ENCODE results near the gene TENM4.
A peak's percentile ranks its signal among the peaks of the same experiment; 100 is the strongest.
"Not testable (repeated sequence)": the region's sequence is repeated elsewhere in the genome, so short reads cannot be mapped to it uniquely, and the experiment has no call there.

The TENM4 gene

GRCh38 chr11:79198898-79199250 lies 242.0 kb downstream of the TENM4 start:
- no peak for DNase-seq

- no peak for DNase-seq
These were observed 242.5 kb downstream of the TENM4 start for GRCh38 chr11:79198203-79198897.

- DNase-seq = no peak
These were observed 243.9 kb downstream of the TENM4 start for GRCh38 chr11:79196950-79197349.

DNA sequence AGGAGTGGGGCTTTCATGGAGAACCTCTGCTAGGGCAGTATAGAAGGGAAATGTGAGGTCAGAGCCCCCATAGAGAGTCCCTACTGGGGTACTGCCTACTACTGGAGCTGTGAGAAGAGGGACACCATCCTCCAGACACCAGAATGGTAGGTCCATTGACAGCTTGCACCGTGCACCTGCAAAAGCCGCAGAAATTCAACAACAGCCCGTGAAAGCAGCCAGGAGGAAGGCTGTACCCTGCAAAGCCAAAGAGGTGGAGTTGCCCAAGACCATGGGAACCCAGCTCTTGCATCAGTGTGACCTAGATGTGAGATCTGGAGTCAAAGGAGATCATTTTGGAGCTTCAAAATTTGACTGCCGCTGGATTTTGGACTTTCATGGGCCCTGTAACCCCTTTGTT lies 245.6 kb downstream of the TENM4 start:
- DNase-seq = no peak

DNA sequence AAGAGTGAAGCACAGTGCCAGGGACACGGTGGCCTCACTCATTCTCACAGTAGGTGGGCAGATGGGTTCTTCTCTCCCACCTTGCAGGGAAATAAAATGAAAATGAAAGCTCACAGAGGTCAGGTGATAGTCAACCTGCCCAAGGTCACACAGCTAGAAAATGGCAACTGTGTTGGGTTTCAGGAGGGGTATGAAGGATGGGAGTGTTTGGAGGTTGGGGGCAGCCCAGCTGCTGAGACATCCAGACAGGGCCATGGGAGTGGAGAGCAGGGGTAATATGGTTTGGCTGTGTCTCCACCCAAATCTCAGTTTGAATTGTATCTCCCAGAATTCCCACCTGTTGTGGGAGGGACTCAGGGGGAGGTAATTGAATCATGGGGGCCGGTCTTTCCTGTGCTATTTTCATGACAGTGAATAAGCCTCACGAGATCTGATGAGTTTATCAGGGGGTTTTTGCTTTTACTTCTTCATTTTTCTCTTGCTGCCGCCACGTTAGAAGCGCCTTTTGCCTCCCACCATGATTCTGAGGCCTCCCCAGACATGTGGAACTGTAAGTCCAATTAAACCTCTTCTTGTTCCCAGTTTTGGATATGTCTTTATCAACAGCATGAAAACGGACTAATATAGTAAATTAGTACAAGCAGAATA lies 247.0 kb downstream of the TENM4 start:
- no peak for DNase-seq

DNA sequence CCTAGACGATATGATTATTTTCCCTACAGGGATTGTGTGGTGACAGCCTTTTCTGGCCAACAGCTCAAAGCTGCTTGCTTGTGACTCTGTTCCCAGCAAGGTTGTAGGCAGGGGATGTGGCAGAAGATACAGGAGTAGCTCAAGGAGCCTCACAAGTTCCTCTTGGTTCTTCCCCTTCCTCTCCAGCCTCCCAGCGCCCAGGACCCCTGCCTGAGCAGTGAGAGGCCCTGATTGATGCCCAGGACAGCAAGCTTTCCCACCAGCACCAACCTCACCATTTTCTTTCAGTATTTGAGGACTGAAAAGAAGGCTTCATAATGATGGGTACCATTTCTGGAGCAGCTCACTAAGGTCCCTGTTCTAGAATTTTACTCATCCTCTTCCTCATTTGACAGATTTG lies 248.0 kb downstream of the TENM4 start:
- no peak for DNase-seq

DNA sequence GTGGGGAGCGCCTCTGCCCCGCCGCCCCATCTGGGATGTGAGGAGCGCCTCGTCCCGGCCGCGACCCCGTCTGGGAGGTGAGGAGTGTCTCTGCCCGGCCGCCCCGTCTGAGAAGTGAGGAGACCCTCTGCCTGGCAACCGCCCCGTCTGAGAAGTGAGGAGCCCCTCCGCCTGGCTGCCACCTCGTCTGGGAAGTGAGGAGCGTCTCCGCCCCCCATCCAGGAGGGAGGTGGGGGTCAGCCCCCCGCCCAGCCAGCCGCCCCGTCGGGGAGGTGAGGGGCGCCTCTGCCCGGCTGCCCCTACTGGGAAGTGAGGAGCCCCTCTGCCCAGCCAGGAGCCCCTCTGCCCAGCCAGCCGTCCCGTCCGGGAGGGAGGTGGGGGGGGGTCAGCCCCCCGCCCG lies 249.1 kb downstream of the TENM4 start:
- DNase-seq = not testable (repeated sequence)

DNA sequence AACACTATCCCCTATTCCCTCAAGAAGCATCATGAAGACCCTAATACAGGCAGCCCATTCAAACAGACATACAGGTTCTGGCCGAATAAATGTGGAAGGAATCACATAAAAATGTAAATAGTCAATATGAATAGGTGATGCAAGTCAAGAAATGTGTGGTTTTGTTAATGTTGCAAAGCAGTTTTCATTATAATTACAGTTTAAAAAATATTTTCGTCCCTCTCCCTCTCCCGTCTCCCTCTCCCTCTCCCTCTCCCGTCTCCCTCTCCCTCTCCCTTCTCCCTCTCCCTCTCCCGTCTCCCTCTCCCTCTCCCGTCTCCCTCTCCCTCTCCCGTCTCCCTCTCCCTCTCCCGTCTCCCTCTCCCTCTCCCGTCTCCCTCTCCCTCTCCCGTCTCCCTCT lies 250.3 kb downstream of the TENM4 start:
- DNase-seq = not testable (repeated sequence)

DNA sequence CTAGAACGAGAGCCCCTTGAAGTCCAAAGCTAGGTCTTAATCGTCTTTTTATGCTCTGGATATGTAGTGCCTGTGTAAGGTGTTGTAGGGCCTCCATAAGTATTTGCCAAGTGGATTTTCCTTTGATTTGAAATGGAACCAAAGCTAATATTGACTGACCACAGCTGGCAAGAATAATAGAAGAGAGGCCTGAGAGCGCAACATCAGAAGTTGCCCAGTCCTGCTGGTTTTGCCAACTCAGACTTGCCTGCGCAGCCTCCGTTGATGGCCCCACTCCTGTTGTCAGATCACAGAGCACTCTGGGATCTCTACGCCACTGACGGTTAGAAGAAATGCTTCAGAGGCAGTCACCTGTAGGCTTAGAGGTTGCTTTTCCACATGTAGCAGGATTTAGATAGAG lies 251.2 kb downstream of the TENM4 start:
- DNase-seq = no peak

DNA sequence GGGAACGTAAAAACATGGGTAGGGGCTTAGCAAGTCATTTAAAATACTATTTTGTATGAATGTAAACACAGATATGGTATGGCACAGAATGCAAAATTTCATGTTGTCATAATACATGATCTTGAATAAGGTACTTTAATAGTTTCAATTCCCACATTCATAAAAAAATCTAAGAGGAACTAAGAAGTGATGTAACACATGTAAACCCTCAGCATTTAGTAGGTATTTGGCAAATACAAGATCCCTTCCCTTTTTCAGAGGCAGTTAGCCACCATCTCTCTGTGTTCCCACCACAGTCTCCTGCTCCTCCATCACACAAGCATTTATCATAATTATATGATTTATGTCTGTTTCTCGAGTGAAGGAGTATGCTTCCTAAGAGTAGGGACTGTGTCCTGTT lies 251.8 kb downstream of the TENM4 start:
- DNase-seq = no peak

DNA sequence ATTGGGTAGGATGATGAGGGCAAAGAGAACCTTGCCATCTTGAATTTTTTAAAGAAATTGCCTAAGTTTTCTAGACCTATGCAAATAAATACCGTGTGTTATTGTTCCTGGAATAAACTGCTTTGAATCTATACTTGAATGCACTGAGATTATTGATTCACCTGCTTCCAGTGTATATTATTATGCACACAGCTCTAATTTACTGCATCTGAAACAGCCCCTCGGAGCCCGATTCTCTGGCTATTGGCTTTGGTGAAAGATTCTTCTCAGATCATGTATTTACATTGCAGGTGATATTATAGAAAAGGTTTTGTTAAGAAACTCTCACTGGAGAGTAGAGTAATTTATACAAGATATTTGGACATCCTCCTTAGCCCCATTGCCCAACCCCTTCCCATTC lies 254.2 kb downstream of the TENM4 start:
- no peak for DNase-seq

- DNase-seq = peak; percentile 15 to 30
These were observed 255.5 kb downstream of the TENM4 start for GRCh38 chr11:79185351-79185750.

- DNase-seq = no peak
These were observed 256.5 kb downstream of the TENM4 start for GRCh38 chr11:79184285-79184684.

- DNase-seq = peak in 1 of 2 experiments; percentile 10
These were observed 258.0 kb downstream of the TENM4 start for GRCh38 chr11:79182794-79183193.

- no peak for DNase-seq
These were observed 261.7 kb downstream of the TENM4 start for GRCh38 chr11:79179087-79179486.

DNA sequence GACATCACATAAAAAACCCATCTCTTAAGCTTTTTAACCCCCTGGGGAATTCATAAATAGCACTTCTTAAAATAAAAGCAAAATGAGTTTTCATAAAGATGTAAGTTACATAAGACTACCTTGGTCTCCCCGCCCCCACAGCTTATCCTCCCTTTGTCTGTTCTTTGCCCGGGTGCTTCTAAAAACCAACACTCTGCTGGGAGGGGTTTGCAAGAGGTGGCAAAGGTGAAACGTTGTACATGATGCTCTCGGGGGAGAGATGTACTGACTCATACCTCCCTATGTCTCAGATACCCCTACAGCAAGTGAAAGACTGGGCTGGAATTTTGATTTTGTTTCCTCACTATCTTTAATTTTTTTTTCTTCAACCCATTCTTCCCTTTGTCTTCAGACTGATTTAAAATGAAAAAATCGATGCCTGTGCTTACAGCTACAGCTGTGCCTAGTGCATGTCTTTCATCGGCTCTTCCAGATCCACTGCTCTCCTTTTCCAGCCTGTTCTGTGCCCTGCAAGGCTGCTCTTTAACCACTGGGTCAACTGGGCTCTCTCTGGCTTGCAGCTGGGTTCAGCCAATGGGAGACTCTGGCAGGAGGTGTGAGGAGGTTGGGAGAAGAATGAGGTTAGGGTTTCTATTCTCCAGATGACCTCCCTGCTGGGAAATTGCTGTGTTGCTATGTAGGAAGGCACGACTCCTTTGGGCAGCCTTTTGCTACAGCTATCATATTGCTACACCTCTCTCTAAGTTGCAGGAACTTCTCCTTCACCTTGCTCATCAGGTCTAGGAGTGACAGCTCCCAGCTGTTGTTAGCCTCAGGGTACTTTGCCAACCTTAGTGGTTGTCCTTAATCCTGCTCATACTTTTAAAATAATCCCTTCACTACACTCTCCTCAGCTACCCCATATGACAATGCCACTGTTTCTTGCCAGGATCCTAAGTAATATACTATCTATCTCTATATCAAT lies 266.5 kb downstream of the TENM4 start:
- DNase-seq = no peak

DNA sequence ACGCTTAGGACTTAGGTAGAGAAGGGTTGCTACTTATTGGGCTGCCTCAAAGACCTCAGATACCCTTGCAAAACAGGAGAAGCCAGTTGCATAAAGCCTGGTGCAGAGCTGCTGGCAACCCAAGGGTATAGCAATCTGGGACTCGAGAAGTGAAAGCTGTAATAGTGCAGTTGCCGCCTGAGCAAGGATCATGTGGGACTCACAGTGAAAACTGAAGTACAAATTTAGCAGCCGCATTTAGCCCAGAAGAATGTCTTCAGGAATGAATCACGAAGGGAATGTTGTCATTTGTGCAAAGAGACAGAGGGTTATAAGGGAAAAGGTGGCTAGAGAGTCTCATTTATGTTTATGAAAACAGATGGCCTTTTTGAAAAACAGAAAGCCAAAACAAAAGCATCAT lies 267.2 kb downstream of the TENM4 start:
- no peak for DNase-seq

DNA sequence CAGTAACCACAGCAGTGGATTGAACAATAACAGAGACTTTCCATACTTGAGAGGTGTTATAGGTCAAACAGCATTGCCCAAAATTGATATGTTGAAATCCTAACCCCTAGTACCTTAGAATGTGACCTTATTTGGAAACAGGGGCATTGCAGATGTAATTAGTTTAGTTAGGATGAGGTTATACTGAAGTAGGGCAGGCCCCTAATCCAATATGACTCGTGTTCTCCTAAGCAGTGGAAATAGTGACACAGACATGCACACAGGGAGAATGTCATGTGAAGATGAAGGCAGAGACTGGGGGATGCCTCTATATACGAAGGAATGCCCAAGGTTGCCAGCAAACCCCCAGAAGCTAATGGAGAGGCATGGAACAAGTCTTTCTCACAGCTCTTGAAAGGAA lies 270.5 kb downstream of the TENM4 start:
- no peak for DNase-seq

DNA sequence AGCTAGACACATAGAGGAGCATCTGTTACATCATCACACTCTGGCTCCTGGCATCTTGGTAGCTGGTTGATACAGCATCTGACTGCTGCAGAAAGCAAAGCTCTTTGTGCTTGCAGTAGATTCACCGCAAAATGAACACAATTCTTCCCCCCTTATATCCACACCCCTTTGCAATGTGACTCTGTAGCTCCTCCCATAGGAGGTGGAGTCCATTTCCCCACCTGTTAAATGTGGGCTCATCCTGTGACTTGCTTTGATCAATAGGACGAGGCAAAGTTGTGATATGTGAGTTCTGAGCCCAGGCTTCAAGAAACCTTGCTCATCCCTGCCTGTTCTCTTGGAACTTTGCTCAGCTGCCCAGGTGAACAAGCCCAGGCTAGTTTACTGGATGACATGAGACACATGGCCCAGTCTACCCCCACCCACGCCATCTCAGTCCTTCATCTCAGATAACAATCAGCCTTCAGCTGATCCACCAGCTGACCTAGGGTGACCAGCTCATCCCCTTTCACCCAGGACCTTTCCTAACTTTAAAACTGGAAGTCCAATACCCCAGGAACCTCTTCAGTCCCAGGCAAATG lies 272.2 kb downstream of the TENM4 start:
- DNase-seq = no peak

DNA sequence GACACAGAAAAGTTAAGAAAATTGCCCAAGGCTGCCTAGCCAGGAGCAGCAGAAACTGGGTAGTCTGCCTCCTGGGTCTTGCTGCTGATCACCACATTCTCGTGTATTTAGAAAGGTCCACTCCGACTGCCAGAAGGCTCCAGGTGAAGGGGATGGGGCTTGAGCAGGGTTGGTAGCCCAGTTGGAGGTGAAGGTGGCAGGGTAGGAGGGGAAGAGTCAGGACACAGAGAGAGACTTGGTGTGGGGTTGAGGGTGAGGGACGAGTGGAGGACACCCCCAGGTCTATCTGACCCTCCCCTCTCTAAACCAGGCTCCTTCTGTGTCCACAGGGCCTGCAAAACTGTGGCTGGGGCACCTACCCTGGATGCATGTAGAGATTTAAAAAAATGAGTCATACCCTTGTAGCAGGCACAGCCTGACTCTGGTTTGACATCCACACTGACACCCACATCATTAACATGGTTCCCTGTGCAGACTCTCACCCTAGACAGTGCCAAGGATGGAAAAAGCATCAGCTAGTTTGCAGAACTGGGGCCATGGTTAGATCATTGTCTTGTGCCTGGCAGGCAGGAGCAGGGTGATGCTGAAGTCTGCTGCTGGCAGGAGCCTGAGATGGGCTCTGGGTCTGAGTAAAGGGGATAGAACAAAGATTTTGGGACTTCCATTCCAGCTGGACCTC lies 273.2 kb downstream of the TENM4 start:
- no peak for DNase-seq

GRCh38 chr11:79165908-79166307 lies 274.9 kb downstream of the TENM4 start:
- DNase-seq = no peak

- DNase-seq = no peak
These were observed 279.9 kb downstream of the TENM4 start for GRCh38 chr11:79160791-79161403.

All from NCI-H446 (cell line).